Measurements from ENCODE around the gene SPTBN2. TPM values are rescaled to one million over a fixed set of nuclear protein-coding genes. Genes with fewer than 3 reads are reported as not detected.
A peak's percentile ranks its signal among the peaks of the same experiment; 100 is the strongest.

Gene SPTBN2
- total RNA-seq, 1 donor from 2014 or later: 67.0 TPM

DNA sequence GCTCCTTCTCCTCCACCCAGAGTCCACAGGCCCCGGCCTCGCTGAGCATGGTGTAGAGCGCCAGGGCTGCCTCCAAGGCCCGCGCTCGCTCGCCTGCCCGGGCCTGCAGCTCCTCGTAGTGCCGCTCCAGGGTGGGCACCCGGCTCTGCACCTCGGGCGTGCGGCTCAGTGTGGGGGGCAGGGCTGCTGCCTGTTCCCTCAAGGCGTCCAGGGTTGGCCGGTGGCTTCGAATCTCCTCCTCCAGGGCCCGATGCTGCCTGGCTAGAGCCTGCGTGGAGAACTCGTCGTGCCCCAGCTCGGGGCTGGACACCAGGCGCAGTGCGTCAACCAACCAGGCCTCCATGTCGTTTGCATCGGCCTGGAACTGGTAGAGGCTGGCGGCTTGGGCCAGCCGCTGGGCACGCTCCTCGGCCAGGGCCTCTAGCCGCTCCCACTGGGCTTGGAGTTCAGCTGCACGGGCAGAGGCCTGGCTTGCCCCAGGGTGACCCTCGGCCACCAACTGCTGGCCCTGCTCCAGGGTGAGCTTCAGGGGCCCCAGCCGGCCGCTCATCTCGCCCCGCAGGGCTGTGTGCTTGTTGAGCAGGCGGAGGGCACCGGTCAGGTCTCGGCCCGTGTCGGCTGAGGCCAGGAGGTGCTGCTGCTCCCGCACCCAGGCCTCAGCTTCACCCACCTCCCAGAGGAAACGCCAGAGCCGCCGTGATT lies 24.2 kb downstream of the SPTBN2 start:
- no peak for DNase-seq (ENCODE audit: low read depth, low spot score)

DNA sequence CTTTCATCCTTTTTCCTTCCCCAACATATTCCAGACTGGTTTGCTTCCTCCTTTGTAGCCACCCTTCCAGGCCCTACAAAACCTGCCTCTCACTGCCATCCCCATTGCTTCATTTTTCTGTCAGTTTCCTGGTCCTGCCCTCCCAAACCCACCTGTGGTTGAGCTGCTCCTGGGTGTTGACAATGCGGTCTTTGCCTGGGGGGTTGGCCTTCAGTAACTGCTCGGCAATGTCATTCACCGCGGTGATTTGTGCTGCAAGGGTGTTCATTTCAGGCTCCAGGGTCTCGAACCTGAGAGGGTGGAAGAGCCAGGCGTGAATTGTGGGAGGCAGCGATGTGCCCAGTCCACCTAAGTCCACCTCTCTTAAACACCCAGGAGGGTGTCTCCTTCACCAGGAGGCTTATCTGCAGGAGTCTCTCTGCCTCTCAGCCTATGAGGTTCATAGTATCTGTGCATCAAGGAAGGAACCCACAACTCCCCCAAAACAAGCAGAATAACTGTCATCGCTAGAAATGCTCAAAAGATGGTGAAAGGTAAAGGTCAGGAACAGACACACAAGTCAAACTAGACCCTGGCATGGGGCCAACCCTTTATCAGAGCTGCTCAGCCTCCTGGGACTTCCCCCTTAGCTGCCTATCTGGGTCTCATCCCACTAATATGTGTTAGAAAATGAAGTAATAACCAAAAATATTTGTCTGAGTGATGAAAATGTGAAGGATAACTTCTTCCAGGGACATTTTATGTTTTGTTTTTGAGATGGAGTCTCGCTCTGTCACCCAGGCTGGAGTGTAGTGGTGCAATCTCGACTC lies 27.4 kb downstream of the SPTBN2 start:
- DNase-seq (ENCODE audit: low read depth, low spot score): no peak

DNA sequence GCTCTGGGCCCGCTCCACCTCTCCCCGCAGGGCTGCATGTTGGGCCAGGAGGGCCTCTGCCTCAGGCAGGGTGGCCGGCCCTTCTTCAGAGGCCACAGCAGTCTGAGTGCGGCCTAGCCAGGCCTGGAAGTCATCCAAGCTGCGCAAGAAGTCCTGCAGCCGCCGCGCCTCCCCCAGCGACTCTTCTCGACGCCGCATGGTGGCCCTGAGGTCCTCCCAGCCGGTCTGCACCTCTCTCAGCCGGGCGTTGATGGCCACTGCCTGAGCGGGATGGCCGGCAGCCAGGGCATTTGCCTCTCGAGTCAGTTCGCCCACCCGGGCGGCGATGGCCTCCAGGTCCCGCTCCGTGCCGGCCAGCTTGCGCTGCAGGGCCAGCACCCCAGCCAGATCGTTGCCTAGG lies 28.3 kb downstream of the SPTBN2 start:
- DNase-seq (ENCODE audit: low read depth, low spot score): no peak

DNA sequence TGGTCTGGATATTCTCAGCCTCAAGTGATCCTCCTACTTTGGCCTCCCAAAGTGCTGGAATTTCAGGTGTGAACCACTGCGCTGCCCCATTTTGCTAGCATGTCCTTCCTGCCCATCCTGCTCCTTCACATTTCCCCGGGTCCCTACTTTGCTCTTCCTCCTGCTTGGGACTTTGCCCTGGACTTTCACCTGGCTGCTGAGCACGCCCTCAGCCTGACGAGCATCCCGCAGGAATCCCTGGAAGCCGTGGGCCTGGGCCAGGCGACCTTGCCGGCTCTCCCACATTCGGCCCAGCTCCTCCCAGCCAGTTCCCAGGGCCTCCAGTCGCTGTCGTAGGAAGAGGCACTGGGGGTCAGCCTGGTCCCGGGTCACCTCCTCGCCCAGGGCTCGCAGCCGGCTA lies 28.7 kb downstream of the SPTBN2 start:
- no peak for DNase-seq (ENCODE audit: low read depth, low spot score)

DNA sequence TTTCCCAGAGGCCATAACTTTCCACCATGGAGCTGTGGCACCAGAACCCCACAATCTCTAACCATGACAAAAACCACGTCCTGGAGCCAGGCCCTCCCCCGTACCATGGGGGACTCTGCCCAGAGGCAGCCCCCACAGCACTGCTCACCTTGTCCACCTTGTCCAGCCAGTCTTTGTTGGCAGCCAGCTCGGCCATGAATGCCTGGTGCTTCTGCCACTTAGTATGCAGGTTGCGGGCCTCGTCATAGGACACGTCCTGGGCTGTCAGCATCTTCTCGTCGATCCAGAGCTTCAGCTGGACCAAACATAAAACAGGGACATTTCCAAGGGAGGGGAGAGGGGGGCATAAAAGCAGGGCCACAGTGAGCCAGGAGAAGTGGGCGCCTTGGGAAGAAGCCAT lies 30.5 kb downstream of the SPTBN2 start:
- DNase-seq (ENCODE audit: low read depth, low spot score): no peak

DNA sequence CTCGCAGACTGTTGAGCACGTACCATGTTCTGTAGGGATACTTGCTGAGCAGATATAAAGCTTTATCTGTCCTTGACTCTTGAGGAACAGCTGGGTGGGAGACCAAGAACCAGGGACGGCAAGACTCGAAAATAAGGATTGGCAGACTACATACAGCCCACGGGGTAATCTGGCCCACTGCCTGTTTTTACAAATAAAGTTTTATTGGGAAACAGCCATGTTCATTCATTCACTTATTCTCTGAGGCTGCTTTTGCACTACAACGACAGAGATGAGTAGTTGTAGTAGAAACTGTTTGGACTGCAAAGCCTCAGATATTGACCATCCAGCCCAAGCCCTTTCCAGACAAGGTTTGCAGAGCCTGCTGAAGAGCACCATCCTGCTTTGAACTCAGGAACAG lies 31.0 kb downstream of the SPTBN2 start:
- DNase-seq (ENCODE audit: low read depth, low spot score): no peak

DNA sequence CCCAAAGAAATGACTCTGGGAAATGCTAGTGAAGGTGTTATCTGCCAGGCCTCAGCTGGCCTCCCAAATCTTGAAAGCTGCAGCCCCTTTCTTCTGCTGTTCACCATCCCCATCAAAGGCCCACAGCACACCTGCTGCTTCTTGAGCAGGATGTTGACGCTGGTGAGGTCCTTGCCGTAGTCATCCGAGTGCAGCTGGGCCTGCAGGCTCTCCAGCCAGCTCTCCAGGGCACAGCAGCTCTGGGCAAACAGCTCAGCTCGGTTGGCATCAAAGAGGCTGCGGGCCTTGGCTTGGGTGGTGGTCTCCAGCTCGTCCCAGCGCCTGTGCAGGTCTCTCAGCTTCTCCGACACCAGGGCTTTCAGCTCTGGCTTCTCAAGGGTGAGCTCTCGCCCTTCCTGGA lies 32.9 kb downstream of the SPTBN2 start:
- DNase-seq (ENCODE audit: low read depth, low spot score): no peak

DNA sequence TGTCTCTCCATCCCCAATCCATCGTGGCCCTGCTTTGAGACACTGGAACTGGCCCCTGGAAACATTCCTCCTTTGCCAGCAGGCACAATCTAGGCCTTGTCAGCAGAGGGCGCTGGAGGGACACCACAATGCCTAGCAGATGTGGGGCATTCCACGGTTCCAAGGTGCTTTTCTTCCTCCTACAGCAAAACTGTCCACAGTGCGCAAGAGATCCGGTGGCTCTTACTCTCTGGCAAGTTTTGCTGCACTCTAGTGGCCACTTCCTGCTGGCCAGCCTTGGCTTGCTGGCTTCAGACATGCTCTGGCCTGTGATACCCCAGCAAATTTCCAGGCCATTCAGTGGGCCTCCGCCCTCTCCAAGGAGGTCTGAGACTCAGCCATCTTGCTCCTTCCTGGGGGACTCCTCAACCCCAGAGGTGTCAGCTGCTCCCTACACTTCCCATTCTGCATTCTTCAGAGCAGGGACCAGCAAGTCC lies 34.2 kb downstream of the SPTBN2 start:
- peak; percentile 90 for DNase-seq (ENCODE audit: low read depth, low spot score)

DNA sequence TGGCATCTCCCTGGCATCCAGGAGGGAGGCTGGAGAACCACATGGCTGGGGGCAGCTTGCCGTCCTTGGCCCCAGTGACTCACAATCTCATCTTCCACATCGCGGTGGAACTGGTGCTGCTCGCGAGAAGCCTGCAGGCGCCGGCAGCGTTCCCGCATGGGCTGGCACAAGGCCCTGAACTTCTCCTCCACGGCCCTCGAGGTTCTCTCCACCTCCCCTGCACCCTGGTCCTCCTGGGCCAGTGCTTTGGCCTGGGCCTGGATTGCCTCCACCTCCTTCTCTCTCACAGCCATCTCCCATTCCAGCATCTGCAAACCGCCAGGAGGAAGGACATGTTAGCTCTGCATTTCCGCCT lies 35.0 kb downstream of the SPTBN2 start:
- DNase-seq (ENCODE audit: low read depth, low spot score): no peak

DNA sequence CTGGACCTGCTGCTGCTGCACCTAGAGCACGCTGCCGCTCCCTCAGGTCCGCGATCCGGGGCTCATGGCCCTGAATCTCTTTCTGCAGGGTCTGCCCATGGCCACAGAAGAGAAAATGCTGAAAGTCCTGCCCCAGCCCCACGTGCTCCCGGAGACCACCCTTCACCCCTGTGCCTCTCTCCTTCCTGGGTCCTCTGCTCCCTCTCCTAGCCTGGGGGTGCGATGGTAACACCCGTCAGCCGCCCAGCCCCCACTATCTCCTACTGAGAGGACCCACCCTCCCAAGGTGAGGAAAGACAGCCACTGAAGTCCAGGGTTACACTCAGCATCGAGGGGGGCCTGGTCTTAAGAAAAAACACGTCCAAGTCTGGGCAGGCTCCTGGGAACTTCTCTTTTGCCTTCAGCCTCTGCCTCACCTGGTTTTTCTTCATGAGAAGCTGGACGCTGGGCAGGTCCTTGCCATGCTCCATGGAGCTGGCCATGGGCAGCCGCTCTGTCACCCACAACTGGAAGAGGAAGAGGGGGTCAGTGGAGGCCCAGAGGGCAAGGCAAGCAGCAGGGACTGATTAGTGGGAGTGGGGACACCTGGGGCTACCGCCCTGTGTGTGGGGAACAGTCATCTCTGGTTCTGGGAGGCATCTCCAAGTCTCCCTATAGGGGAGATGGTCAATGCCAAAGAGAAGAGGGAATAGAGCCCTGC lies 35.5 kb downstream of the SPTBN2 start:
- no peak for DNase-seq (ENCODE audit: low read depth, low spot score)

DNA sequence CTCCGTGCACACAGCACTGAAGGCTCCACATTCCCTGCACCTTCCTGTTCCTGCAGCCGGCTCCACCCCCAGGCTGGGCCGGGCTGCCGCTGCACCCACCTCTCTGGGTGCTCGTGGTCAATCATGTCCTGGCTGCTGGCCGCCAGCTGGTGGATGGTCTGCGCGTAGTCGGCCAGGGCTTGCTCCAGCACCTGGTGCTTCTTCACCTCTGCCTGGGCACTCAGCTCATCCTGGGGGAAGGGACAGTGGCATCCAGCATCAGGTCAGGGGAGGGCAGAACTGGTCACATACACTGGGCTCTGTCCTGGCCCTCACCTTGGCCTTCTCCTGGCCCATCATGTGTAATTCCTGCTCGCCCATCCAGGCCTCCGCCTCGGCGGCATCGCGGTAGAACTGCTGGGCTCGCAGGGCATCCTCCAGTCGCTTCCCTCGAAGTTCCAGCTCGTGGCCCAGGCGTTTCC lies 36.1 kb downstream of the SPTBN2 start:
- no peak for DNase-seq (ENCODE audit: low read depth, low spot score)

DNA sequence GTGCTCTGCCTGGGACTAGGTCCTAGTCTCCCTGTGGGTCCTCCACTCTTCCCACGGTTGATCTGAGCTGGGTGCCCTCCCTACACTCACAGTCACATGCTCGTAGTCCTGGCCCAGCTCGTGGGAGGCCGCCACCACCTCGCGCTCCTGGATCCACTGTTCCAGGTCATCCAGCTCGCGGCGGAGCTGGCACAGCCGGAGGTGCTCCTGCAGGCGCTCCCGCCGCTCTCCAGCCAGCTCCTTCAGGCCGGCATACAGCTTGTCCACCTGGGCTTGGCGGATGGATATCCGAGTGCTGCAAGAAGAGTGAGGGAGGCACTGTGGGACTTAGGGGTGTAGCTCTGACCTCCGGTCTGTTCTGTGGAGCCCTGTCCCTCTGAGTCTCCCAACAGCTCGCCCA lies 36.6 kb downstream of the SPTBN2 start:
- no peak for DNase-seq (ENCODE audit: low read depth, low spot score)

DNA sequence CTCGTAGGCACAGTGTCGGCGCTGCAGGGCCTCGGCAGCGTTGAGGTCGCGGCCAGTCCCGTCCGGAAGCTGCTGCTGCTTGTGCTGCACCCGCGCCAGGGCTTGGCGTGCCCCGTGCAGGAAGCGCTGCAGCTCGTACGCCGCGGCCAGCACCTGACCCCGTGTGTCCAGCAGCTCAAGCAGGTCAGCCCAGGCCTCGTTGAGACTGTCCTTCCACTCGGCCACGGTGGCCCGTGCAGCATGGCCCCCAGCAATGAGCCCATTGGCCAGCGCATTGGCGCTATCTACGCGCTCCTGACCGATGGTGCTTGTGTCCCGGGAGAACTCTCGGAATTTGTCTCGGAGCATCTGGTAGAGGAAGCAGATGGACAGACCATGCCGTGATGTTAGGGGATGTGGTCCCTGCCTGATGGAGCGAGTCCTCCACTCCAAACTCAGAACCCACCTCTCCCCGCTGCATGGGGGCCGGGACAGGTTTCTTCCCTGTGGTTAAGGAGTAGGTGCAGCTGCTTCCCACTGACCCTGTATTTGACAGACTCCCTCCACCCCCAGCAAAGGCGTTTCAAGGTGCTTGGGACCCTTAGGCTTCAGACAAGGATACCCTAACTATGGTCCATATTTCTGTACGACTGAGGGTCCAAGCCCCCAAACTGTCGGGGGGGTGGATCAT lies 37.6 kb downstream of the SPTBN2 start:
- no peak for DNase-seq (ENCODE audit: low read depth, low spot score)

DNA sequence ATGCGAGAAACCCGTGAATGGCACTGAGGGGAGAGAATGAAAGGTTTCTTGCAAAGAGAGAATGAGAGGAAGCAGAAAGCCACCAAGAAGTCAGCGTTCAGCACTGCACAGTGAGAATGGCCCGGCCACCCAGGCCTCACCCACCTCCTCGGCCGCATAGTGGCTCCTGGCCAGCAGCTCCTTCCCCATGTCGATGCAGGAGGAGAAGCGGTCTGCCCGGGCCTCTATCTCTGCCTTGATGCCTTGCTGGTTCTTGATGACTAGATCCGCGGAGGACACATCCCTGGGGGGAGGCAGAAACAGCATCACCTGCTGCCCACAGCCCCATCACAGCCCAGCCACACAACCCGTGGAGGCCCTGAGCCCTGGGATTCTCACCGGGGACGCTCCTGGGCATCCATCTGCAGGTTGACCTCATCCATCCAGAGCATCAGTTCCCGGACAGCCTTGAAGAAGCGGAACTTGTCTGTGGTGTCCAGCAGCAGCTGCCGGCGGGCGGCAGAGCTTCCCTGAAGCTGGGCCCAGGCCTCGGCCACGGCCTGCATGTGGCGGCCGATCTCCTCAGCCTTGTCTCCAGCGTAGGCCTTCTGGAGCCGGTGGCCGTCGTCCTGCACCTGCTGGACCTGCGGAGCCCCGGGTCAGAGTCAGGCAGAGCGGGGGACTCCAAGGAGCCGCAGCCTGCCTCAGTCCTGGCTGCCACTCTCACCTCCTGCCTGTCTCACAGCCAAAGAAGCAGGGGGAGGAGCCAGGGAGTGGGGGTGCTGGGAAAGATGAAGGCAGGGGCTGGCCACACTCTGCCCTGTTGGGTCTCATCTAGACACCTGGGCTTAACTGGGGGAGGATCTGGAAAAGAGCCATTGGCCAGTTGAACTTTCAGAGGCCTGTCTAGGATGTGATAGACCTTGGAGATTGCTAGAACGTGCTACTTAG lies 39.1 kb downstream of the SPTBN2 start:
- DNase-seq (ENCODE audit: low read depth, low spot score): no peak

DNA sequence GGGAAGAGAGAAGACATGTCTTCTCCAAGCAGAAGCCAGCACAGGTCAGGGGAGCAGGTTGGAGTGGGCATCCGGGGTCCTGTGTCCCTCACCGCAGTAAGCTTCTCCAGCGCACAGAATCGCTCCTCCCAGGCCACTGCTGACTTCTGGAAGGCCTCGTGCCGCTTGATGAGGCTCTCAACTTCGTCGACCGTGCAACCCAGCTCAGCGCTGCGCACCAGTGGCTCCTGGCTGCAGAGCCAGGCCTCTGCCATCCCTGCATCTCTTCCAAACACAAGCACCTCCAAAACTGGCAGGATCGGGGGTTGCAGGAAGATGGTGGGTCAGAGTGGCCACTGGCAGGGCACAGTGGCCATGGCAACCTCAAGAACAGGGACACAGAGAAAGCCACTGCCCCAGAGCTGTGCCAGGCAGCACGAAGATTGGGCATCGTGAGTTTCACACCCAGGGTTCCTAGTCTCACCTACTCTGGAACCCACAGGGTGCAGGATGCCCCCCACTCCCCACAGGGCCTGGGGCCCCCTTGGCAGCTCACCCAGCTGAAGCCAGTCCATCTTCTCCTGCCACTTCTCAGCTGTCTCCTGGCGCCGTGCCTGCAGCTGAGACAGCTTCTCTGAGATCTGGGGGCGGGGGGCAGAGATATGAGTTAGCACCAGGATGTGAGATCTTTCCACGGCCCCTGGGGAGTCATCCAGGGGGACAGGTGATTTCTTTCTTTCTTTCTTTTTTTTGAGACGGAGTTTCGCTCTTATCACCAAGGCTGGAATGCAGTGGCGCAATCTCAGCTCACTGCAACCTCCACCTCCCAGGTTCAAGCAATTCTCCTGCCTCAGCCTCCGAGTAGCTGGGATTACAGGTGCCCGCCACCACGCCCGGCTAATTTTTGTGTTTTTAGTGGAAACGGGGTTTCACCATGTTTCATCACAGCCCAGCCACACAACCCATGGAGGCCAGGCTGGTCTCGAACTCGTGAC lies 40.2 kb downstream of the SPTBN2 start:
- no peak for DNase-seq (ENCODE audit: low read depth, low spot score)

DNA sequence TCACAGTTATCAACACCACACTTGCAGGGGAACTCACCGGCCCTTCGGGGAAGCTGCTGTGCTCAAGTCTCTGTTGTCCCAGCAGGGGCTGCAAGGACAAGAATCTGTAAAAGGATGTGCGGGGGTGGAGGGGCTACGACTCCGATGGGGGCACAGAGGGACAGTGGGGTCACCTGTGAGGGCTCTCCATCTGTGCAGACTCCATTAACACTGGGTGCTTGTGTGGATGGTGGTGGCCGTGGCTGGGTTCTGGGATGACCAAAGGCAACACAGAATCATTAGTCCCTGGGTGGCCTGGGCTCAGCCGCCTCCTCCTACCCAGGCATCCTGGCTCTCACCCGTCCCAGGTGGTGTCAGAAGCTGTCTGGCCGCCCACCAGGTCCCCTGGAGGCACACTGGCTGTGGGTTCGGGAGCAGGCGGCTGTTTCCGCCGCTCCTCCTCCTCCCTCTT lies 41.2 kb downstream of the SPTBN2 start:
- no peak for DNase-seq (ENCODE audit: low read depth, low spot score)

DNA sequence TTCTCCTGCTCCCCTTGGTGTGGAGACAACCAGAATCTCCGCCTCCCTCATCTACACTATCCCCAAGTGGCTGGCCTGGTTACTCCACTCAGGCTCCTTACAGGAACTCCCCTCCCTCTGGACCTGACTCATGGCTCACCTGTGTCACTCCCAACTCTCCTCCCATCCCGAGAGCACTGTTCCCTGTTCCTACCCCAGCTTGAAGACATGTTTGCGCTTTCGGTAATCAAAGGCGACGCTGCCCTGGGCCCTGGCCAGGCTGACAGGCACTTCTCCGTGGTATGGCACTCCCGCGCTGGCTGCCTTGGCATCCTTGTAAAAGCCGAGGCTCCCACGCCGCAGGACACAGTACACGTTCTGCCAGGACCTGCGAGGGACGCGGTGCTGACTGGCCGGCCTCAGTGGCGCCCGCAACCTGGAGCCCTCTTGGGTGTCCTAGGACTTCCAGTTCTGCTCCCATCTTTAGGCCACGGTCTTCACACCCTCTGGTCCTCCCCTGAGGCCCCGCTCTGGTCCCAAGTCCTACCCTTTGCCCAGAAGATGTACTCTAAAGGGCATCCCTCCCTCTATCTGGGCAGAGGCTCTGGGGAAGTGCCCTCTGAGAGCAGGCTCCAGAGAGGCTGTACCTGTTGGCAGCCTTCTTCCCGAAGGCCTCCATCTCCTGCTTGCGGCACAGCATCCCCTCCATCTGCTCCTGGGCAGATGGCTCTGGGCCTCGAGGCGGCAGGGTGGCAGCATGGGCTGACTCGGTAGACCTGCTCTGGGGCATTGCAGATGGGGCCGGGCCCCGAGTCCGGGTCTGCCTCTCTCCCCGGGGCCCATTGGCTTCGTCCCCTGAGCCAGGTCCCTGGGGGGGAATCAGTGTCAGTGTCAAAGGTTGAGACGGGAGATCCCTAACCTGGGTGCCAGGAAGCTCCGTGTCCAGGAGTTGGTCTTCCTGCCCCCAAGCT lies 41.9 kb downstream of the SPTBN2 start:
- no peak for DNase-seq (ENCODE audit: low read depth, low spot score)

DNA sequence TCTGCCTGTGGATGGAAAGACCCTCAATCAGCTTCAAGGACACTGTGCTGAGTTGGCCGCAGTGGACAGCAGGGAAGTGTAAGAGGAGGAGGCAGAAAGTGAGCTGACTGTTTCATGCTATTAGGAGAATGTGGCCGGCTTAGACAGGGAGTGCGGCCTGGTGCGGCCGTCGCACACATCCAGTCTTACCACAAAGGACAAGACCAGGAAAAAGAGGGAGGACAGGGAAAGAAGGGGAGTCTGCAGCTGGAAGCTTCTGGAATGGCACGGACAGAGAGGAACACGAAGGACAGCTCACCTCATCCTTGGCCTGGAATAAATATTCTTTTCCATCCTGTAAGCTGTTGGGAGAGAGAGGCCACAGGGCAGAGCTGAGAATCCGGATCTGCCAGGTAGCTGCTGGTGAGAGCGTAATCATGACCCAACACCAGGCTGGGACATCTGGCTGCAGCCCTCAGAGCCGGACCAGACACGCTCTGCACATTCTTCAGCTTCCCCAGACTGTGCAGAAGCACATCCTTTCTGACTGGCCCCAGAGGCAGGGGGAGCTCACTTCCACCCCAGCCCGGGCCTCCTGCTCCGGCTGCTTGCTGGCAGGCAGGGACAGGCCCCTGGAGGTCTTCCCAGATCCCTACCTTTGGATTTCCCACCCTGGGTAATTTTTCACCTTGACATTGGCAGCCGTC lies 42.8 kb downstream of the SPTBN2 start:
- no peak for DNase-seq (ENCODE audit: low read depth, low spot score)
